CD4-positive, alpha-beta T cell treated with Interferon gamma for 1 hour (primary cell): ENCODE data around the gene ORAI2.
"Not testable (repeated sequence)": the region's sequence is repeated elsewhere in the genome, so short reads cannot be mapped to it uniquely, and the experiment has no call there.

Experiments used
- DNase-seq: peaks from one replicate; pipeline ENCODE4 v3.0.0-alpha.2; 2020

Gene ORAI2

DNA sequence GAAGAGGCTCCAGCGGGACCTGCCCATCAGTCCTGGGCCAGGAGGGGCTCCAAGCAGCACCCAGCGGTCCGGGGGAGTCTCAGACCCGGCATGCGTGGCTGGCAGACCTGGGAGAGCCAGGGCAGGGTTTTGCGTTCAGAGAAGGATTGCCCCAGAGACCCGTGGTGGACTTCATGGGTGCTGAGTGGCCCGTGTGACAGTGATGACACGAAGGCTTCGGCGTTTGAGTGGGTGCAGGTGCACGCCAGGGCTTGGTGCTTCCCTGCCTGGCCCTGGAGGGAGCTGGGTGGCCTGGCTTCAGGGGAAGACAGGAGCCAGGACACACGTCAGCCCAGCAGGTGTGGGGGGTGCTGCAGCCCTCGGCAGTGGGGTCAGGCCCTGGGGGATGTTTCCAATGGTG is 13.9 kb downstream of the ORAI2 start:
- no peak for DNase-seq

DNA sequence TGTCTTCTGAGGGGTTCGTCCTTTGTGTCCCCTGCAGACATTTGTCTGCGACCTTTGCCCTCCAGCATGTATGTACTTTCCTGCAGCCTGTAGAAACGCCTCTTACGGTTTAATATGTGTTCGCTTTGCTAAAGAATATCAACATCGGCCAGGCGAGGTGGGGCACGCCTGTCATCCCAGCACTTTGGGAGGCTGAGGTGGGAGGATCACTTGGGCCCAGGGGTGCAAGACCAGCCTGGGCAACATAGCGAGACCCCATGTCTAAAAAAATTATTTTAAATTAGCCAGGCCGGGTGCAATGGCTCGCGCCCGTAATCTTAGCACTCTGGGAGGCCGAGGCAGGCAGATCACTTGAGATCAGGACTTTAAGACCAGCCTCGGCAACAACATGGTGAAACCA is 15.8 kb downstream of the ORAI2 start:
- no peak for DNase-seq

DNA sequence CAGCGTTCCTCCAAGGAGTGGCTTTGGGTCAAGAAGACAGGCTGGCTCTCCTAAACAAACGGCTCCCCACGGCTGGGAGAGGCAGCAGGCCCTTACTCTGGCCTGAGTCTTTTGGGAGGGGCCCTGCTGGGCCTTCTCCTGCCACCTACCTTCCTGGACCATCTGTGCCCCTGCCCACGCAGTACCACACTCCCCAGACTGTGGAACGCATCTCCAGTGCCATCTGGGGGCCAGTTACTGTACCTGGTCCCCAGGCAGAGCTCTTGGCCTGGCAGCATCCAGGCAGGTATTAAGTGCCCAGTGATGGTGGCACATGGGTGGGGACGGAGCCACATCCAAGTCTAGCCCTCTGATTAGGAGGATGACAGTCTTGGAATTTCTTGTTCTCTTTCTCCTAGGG is 16.9 kb downstream of the ORAI2 start:
- DNase-seq = peak; percentile 58

DNA sequence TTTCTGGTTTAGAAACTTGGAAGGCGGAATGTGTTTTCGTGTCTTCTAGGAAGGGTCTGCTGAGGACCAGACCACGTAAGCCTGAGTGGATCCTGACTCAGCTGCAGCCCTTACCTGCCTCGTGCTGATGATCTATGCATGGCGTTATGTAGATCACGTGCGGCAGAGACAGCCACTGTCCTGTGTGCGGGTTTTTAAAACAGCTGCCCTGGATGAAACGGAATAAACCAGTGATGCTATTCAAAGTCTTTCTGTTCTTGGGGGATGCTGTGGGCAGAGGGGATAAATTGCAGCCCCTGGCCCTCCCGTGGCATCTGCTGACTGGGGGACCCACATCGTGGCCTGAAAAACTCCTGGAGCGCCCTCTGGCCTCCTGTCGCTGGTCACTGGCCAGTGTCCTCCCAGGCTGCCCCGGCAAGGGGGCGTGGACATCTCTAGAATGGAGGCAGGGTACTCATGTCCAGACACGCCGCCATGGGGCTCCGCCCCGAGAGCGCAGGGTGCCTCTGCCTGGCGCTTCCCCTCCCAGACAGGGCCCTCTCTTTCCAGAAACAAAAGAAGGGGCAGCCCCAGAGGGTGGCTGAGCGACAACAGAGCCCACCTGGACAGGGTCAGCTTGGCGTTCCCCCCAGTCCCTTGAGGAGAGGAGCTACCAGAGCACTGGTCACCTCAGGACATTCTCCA is 18.1 kb downstream of the ORAI2 start:
- no peak for DNase-seq

DNA sequence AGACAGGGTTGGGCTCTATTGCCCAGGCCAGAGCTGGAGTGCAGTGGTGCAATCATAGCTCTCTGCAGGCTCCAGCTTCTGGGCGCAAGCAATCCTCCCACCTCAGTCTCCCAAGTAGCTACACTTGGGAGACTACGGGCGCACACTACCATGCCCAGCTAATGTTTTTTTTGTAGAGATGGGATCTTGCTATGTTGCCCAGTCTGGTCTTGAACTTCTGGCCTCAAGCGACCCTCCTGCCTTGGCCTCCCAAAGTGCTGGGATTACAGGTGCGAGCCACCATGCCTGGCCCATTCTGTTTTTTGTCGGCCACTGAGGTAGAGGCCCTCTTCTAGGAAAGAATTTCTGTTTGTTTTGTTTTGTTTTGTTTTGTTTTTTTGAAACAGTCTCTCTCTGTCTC is 19.1 kb downstream of the ORAI2 start:
- no peak for DNase-seq

- DNase-seq = no peak
Measured at GRCh38 chr7:102453319-102453718, 19.9 kb downstream of the ORAI2 start.

- DNase-seq = no peak
Measured at GRCh38 chr7:102454468-102454867, 21.1 kb downstream of the ORAI2 start.

GRCh38 chr7:102454932-102455331 is 21.6 kb downstream of the ORAI2 start:
- not testable (repeated sequence) for DNase-seq

DNA sequence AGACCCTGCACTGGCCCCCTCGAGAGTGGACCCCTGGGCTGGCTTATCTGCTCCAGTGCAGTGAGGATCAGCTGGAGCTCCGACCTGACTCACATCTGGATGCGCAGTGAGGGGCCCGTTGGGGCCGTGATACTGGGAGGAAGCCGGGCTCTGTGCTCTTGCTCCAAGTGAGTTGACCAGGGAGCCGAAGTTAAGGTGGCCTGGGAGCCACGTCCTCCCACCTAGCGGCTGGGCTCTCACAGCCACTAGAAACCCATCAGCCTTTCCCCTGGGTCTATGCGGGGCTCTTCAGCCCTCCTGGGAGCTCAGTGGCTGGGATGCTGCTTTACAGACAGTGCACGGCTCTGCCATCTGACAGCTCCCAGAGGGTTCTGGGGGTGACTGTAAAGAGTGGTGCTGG is 22.2 kb downstream of the ORAI2 start:
- no peak for DNase-seq

GRCh38 chr7:102456327-102456726 is 23.0 kb downstream of the ORAI2 start:
- no peak for DNase-seq

GRCh38 chr7:102457352-102457924 is 24.1 kb downstream of the ORAI2 start:
- DNase-seq = no peak

- no peak for DNase-seq
Measured at GRCh38 chr7:102459221-102459844, 26.0 kb downstream of the ORAI2 start.

GRCh38 chr7:102460467-102460866 is 27.1 kb downstream of the ORAI2 start:
- DNase-seq = no peak

DNA sequence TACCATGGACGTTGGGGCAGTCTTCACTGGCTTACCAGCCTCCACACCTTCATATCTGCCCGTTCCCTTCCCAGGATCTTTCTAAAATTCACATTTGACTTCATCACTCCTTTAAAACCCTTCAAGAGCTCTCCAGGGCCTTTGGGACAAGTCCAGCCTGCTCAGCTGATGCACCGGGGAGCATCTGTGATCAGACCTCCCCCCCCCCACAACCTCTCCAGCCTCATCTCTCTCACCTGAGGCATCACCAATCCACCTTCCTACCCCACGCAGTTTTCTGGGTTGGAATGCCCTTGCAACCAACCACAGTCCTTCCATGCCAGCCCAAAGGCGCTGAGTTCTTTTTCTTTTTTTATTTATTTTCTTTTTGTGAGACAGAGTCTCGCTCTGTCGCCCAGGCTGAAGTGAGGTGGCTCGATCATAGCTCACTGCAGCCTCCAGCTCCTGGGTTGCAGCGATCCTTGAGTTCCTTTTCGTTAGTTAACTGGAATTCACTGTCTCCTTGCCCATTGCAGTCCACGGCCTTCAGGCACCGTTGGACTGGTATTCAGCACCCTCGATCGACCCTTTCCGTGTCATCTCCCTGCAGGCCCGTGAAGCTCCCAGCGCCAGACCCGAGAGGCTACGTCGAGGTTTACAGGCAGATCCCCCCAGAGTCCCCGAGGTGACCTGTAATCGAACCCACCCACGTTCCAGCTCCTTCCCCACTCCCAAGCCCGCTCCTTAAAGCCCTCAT is 30.6 kb downstream of the ORAI2 start:
- no peak for DNase-seq

DNA sequence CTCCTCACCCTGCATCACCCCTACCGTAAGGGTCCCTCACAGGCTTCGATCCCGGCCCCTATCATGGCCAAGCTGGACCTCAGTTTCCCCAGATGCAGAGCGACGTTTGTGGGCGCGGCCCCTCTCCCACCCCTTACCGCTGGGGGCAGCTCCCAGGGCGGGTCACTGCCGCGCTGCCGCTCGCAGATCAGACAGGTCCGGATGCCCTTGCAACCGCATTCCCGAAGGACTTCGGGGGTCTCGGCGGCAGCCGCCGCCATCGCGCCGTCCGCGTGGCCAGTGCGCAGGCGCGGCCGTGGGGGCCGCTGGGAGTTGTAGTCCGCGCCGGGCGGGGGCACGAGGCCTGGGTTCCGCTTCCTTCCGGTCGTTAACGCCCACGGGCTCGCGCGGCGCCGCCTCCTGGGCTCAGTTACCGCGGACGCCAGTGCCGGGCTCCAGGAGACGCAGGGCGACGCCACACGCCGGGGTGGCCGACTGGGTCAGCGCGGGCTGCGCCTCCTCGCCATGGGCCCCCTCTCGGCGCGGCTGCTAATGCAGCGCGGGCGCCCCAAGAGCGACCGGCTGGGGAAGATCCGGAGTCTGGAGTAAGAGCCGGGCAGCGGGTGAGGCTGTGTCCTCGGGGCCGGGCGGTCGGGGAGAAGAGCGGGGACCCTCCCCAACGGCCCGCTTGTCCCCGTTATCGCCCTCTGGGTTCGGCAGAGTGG is 31.4 kb downstream of the ORAI2 start, which contains the start of the genes ALKBH4 and LRWD1:
ALKBH4 (minus strand) TSS at position 287 of the 704 bp plus-strand sequence; CDS start at position 260, 27 bp downstream.
LRWD1 (plus strand) TSS at position 408 of the 704 bp plus-strand sequence; CDS start at position 505, 97 bp downstream.
- DNase-seq = peak; percentile 93

- no peak for DNase-seq
Measured at GRCh38 chr7:102466097-102466496, 32.7 kb downstream of the ORAI2 start.

- DNase-seq = no peak
Measured at GRCh38 chr7:102467581-102468477, 34.5 kb downstream of the ORAI2 start.

- DNase-seq = no peak
Measured at GRCh38 chr7:102468478-102469350, 35.3 kb downstream of the ORAI2 start.

- DNase-seq = no peak
Measured at GRCh38 chr7:102469351-102469971, 36.1 kb downstream of the ORAI2 start.
